HEK293T (cell line): ENCODE measurements around the gene HBA1.
A peak's percentile ranks its signal among the peaks of the same experiment; 100 is the strongest.

Experiments used
- CTCF ChIA-PET: fragments of 350-600 bp; formaldehyde crosslinking; extraction: SDS; loops from one replicate; lab custom pipeline; 2021; ENCODE audit warnings: antibody characterized with exemption, inconsistent platforms; lab: Yijun Ruan, JAX
- POLR2A ChIA-PET: fragments of 350-600 bp; formaldehyde crosslinking; extraction: SDS; loops from one replicate; lab custom pipeline; 2020; ENCODE audit warnings: antibody characterized with exemption, inconsistent platforms; lab: Yijun Ruan, JAX
- DNase-seq: peaks from one replicate; pipeline ENCODE4 v3.0.0; 2012; ENCODE audit warnings: mixed read lengths; ENCODE audit errors: extremely low spot score
- ARNT ChIP-seq: fragments of 450-650 bp; IDR thresholded peaks from 2 replicates; pipeline ENCODE4 v1.6.1; 2017; ENCODE audit warnings: mild to moderate bottlenecking
- BHLHE40 ChIP-seq: fragments of 450-650 bp; IDR thresholded peaks from 2 replicates; pipeline ENCODE4 v1.6.1; 2016; ENCODE audit warnings: mild to moderate bottlenecking, moderate library complexity, borderline replicate concordance
- CTBP1 ChIP-seq: fragments of 450-650 bp; IDR thresholded peaks from 2 replicates; pipeline ENCODE4 v1.6.1; 2016; ENCODE audit warnings: borderline replicate concordance
- ELF4 ChIP-seq: fragments of 450-650 bp; IDR thresholded peaks from 2 replicates; pipeline ENCODE4 v1.6.1; 2017; ENCODE audit warnings: antibody characterized with exemption
- FOXA1 ChIP-seq: fragments of 450-650 bp; IDR thresholded peaks from 2 replicates; pipeline ENCODE4 v1.6.1; 2016; ENCODE audit warnings: mild to moderate bottlenecking
- FOXK2 ChIP-seq: fragments of 450-650 bp; IDR thresholded peaks from 2 replicates; pipeline ENCODE4 v1.6.1; 2016; ENCODE audit warnings: mild to moderate bottlenecking
- FOXM1 ChIP-seq: fragments of 450-650 bp; IDR thresholded peaks from 2 replicates; pipeline ENCODE4 v1.6.1; 2017; ENCODE audit warnings: mild to moderate bottlenecking, borderline replicate concordance
- HDGF ChIP-seq: fragments of 450-650 bp; IDR thresholded peaks from 2 replicates; pipeline ENCODE4 v1.6.1; 2017; ENCODE audit warnings: antibody characterized with exemption, borderline replicate concordance
- L3MBTL2 ChIP-seq: fragments of 450-650 bp; conservative IDR thresholded peaks from 2 replicates; pipeline ENCODE4 v1.6.1; 2016; ENCODE audit warnings: mild to moderate bottlenecking
- LEF1 ChIP-seq: fragments of 450-650 bp; IDR thresholded peaks from 2 replicates; pipeline ENCODE4 v1.6.1; 2017; ENCODE audit warnings: mild to moderate bottlenecking, borderline replicate concordance
- NFRKB ChIP-seq: fragments of 450-650 bp; IDR thresholded peaks from 2 replicates; pipeline ENCODE4 v1.6.1; 2016; ENCODE audit warnings: mild to moderate bottlenecking, moderate library complexity
- SP1 ChIP-seq: fragments of 450-650 bp; IDR thresholded peaks from 2 replicates; pipeline ENCODE4 v1.6.1; 2017
- SUZ12 ChIP-seq: fragments of 450-650 bp; IDR thresholded peaks from 2 replicates; pipeline ENCODE4 v1.6.1; 2016; ENCODE audit warnings: mild to moderate bottlenecking
- TARDBP ChIP-seq: fragments of 450-650 bp; IDR thresholded peaks from 2 replicates; pipeline ENCODE4 v1.6.1; 2016
- ZNF384 ChIP-seq: fragments of 450-650 bp; IDR thresholded peaks from 2 replicates; pipeline ENCODE4 v1.6.1; 2016
- TF ChIP-seq, protein P1 (sequence below): fragments of 450-650 bp; IDR thresholded peaks from 2 replicates; pipeline ENCODE4 v1.6.1; 2016

HBA1 gene

DNA sequence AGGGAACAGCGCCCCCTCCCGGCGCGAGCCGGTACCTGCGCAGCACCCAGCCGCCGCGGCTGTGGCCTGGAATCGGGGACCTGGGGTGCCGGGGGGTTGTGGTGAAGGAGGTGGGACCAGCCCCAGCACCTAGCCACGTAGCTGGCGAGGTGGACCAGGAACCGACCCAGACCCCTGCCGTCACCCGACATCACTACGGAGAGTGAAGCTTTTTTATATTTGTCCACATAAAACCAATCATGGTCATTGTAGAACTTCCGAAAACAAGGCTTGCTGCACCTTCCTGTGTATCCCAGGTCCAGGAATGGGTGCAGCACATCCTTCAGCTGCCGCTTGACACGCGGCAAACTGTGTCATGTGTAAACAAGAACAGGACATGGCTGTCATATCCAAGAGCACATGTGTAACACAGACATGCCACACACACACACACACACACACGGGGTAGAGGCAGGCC lies 5.1 kb downstream of the HBA1 start:
- no peak for TF ChIP-seq LEF1
- no peak for TF ChIP-seq L3MBTL2
- TF ChIP-seq TARDBP: no peak
- no peak for TF ChIP-seq CTBP1
- TF ChIP-seq SP1: no peak
- no peak for TF ChIP-seq BHLHE40
- no peak for TF ChIP-seq HDGF
- TF ChIP-seq, protein P1, sequence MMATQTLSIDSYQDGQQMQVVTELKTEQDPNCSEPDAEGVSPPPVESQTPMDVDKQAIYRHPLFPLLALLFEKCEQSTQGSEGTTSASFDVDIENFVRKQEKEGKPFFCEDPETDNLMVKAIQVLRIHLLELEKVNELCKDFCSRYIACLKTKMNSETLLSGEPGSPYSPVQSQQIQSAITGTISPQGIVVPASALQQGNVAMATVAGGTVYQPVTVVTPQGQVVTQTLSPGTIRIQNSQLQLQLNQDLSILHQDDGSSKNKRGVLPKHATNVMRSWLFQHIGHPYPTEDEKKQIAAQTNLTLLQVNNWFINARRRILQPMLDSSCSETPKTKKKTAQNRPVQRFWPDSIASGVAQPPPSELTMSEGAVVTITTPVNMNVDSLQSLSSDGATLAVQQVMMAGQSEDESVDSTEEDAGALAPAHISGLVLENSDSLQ: no peak
- TF ChIP-seq FOXA1: no peak
- TF ChIP-seq ELF4: no peak
- no peak for TF ChIP-seq FOXM1
- no peak for TF ChIP-seq ZNF384
- no peak for TF ChIP-seq SUZ12
- no peak for TF ChIP-seq FOXK2
- no peak for TF ChIP-seq NFRKB
- DNase-seq: peak; percentile 88
- ChIA-PET CTCF (interaction anchor here (0.6 to 2.0 kb wide), 4 partner anchors 10 to 171 kb away, joined by 3 to 8 read pairs (median 7); partner anchors contain the start of gene AXIN1), POLR2A (no interaction called here)

DNA sequence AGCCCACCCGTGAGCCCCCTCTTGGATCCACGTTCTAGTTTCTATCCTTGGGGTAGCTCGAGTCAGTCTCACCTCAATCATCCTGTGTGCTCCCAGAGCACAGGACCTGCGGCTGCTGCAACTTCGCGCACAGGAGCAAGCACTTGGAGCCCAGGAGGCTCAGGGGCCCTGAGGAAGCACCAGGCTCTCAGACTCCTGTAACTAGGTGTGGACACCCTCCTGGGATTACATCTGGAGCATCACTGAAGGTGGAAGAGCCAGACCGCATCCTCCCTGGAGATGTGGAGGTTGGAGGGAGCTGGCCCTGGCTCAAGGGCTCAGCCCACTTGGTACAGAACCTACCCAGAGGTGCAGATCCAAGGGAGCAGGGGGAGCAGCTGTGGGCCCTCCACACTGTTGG lies 6.5 kb downstream of the HBA1 start:
- TF ChIP-seq BHLHE40 (no peak), FOXM1 (no peak), SP1 (no peak), L3MBTL2 (no peak), LEF1 (no peak), ZNF384 (no peak), ARNT (no peak), HDGF (no peak), CTBP1 (no peak), NFRKB (no peak), ELF4 (no peak), TARDBP (no peak), FOXK2 (no peak), SUZ12 (no peak), FOXA1 (no peak)
- TF ChIP-seq, protein P1: no peak
- no peak for DNase-seq
- CTCF ChIA-PET: interaction anchor here (2.0 kb wide), 1 partner anchor 76 kb away, joined by 8 read pairs; no protein-coding TSS in a partner anchor
- POLR2A ChIA-PET: no interaction called here

DNA sequence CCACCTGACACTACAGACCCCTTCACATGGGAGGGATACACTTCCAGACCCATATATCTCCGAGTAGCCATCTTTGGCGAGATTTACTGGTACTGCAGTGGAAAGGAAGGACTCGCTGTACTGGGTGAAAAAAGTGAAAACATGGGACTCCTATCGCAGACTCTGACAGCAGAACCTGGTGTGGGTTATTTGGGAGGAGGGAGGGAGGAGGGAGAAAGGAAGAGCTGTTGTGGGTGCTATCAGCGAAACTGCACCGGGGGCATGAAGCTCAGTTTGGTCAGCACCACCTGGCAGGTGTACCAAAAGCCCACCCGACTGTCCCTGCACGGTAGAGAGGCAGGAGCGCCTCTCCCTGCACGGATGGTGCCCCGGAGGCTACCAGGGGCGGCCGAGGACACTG lies 8.7 kb downstream of the HBA1 start:
- CTCF ChIA-PET: no interaction called here
- no peak for DNase-seq
- TF ChIP-seq FOXK2 (no peak), ARNT (no peak), NFRKB (no peak), SP1 (no peak), L3MBTL2 (no peak), FOXM1 (no peak), LEF1 (no peak), BHLHE40 (no peak), CTBP1 (no peak), TARDBP (no peak), ELF4 (no peak), FOXA1 (no peak), SUZ12 (no peak), HDGF (no peak), ZNF384 (no peak)
- TF ChIP-seq, protein P1: no peak
- POLR2A ChIA-PET: no interaction called here

DNA sequence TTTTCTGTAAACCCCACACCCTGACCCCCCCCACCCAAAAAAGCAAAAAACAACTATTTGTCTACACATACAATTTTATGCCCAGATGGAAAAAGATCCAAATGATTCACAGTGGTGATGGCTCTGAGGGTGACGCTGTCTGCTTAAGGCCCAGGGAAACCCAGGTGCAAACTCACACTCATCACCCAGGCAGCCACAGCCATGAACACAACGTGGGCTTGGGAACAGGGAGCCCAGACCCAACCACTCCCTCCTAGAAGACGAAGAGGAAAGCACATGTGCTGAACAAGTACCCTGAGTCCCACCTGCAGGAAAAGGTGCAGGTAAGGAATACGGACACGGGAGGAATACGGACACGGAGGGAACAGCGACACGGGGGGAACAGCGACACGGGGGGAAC lies 9.2 kb downstream of the HBA1 start:
- DNase-seq: no peak
- POLR2A ChIA-PET: no interaction called here
- TF ChIP-seq BHLHE40: no peak
- TF ChIP-seq HDGF: no peak
- TF ChIP-seq FOXK2: no peak
- no peak for TF ChIP-seq NFRKB
- TF ChIP-seq SP1: no peak
- CTCF ChIA-PET: no interaction called here

DNA sequence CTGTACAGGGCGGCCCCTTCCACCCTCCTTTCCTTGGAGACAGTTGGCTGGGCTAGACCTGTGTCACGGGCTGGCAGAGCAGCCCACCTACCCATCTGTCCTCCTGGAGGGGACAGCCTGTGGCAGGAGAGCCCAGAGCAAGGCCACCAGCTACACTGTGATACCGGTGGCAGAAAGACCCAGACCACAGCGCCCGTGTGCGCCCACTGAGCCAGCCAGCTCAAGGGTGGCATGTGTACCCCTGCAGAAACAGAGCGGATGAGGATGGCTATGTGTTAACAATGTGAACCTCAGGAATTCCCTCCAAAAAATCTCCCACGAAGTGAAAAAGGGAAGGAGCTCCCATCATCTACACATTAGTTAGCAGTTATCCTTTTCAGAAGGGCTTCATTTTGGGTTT lies 10.8 kb downstream of the HBA1 start:
- DNase-seq: no peak
- POLR2A ChIA-PET: no interaction called here
- CTCF ChIA-PET: interaction anchor here (0.6 kb wide), 1 partner anchor 76 kb away, joined by 3 read pairs; no protein-coding TSS in a partner anchor
- no peak for TF ChIP-seq BHLHE40
- TF ChIP-seq SP1: no peak
- TF ChIP-seq, protein P1: no peak
- no peak for TF ChIP-seq HDGF
- no peak for TF ChIP-seq LEF1

DNA sequence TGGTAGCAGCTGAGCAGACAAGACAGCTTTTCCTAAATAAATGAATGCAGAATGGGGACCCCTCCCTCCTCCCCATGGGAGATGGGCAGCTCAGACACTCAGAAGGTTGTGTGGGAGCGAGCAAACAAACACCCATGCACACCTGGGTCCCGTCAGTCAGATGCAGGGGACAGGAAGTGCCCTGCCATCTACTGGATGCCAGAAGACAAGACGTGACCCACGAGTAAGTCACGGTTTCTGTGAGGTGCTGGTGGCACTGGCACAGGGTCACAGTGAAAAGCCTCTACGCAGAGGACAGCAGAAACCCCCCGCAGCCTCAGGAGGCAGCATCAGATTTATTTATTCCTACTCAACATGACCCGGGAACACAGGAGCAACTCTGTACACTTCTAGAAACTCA lies 12.2 kb downstream of the HBA1 start:
- no peak for DNase-seq
- ChIA-PET POLR2A (no interaction called here), CTCF (no interaction called here)
- TF ChIP-seq LEF1 (no peak), ELF4 (no peak), FOXK2 (no peak), FOXA1 (no peak), SUZ12 (no peak), HDGF (no peak)
